SKM-1 treated with dmso at 0.1 percent for 144 hours (cell line): ENCODE measurements around the gene RPH3AL.
"Not testable (repeated sequence)": the region's sequence is repeated elsewhere in the genome, so short reads cannot be mapped to it uniquely, and the experiment has no call there.

Experiments
- DNase-seq: peaks from one replicate; lab custom pipeline; 2025; ENCODE audit not compliant: unreplicated experiment; lab: John Stamatoyannopoulos, UW

Gene RPH3AL

DNA sequence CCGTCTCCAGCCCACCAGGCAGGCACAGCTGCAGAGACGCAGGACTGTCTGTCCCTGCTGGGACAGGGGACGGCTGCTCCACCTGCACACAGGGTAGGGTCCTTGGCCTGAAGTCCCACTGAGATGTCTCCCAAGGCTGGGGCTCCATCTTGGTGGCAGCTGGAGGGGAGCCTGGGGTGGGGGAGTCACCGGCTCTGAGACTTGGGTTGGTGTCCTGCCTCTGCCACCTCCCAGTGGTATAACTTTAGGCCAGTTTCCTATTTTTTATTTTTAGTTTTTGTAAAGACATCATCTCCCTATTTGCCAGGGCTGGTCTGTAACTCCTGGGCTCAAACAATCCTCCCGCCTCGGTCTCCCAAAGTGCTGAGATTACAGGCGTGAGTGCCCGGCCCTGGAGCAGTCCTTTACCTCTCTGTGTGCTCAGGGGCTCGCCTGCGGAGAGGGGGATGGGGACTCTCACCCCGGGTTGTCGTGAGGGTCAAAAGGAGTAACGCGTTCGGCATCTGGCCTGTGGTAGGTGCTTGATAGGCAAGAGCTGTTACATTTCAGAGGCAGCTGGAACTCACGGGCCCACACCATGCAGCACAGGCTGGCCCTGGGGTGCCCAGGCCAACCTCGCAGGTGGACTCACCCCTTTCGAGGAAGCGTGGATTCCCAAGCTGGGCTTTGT lies 124.5 kb downstream of the RPH3AL start:
- DNase-seq = no peak

GRCh38 chr17:227078-227945 lies 125.3 kb downstream of the RPH3AL start:
- DNase-seq = no peak

GRCh38 chr17:226108-227077 lies 126.2 kb downstream of the RPH3AL start:
- no peak for DNase-seq

DNA sequence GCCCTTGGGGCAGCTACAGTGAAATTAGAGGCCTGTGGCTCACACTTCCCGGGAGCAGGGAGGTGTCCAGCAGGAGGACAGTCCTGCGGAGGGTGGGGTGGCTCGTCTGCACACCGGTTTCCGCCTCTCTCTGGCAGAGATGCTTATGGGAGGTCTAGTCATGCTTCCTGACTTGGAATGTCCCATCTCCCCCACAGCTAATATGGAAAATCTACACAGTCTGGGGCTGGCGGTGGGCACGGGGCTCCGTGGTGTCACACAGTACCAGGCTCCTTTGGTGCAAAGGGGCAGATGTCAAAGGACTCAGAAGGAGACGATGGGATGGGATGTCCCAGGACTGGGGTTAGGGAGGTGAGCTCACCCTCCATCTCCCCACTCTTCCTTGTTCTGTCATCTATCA lies 127.1 kb downstream of the RPH3AL start:
- DNase-seq = no peak

GRCh38 chr17:224576-224975 lies 128.0 kb downstream of the RPH3AL start:
- not testable (repeated sequence) for DNase-seq

DNA sequence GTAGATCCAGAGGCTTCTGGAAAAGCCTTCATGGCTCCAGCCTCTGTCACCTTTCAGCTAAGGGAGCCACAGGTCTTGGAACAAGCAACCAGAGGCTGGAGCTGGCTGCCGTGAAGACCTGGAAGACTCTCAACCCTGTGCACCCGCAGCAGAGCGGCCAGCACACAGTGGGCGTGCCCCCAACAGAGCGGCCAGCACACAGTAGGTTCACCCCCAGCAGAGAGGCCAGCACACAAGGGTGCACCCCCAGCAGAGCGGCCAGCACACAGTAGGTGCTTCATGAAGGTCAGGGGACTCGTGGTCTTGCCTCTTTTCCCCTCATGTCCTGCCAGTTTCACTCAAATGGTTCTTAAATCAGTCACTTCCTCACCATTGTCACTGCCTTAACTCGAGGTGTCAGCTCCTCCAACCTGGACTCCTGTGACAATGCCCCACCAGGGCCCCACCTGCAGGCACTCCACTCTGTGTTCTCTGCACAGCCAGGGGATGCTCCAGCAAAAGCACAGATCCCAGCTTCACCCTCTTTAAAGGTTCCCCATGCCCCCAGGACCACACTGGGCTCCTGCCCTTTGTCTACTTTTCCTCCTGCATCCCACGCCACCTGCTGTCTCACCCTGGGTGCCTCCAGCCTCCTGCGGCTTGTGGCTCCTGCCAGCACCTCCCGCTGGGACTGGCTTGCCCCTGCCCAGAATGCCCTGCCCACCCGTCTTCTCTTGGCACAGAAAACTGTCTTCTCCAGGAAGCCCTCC lies 128.7 kb downstream of the RPH3AL start:
- DNase-seq = no peak

DNA sequence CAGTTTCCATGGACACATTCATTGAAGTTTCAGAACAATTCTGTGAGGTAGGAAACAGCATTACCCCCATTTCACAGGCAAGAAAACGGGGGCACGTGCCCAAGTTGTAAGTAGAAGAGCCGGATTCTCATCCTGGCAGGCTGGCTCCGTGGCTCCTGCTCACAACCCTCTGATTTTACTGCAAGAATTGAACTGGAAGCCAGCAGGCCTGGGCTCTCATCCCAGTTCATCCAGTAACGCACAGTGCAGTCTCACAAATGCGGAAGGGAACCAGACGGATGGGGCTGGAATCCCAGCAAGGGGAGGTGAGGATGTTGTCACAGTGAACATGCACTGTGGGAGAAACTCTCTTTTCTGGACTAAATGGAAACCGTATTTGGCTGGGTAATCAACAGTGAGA lies 130.4 kb downstream of the RPH3AL start:
- DNase-seq = no peak

DNA sequence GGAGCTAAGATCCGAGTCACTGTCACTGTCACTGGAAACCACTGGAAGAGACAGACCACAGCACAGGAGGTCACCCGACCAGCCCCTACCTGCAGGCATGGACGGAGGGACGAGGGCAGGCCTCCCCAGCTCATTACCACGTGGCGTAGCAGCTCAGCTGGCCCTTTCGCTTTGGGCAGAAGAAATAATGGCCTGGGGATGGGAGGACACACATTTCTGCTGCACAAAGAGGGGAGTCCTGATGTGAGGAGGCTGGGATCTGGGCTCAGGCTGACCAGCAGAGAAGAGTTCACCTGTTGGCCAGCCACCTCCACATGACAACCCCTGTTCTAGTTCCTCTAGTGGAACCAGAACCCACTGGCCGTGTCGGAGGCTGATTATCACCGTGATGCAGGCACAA lies 132.9 kb downstream of the RPH3AL start:
- no peak for DNase-seq

GRCh38 chr17:218432-219110 lies 134.0 kb downstream of the RPH3AL start:
- no peak for DNase-seq

GRCh38 chr17:216625-217024 lies 136.0 kb downstream of the RPH3AL start:
- DNase-seq = no peak

DNA sequence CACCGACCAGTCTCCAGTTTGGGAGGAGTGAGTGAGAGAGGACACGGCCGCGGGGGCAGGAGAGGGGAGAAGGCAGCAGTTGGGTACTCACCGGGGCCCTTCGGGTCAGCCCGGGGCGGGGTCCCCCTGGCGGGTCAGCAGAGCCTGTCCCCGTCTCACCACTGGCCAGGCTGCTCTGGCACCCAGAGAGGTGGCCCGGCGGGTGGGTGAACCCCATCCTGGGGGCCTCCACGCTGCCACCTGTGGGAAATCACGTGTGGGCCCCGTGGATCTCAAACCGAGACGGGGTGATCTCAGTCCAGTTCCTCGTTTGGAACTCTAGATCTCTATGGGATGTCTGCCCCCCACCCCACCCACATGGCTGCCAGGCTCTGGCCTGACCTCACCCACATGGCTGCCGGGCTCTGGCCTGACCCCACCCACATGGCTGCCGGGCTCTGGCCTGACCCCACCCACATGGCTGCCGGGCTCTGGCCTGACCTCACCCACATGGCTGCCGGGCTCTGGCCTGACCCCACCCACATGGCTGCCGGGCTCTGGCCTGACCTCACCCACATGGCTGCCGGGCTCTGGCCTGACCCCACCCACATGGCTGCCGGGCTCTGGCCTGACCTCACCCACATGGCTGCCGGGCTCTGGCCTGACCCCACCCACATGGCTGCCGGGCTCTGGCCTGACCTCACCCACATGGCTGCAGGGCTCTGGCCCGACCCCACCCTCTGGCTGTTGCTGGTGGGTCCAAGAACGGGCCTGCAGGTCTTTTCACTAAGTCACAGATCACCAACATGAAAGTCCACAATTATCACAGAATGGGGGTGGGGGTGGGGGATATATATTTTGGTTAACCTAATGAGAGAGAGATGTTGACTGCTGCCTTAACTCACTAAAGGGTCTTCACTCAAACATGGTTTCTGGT lies 136.8 kb downstream of the RPH3AL start:
- not testable (repeated sequence) for DNase-seq

- no peak for DNase-seq
Observed at GRCh38 chr17:214881-215331, 137.7 kb downstream of the RPH3AL start.

DNA sequence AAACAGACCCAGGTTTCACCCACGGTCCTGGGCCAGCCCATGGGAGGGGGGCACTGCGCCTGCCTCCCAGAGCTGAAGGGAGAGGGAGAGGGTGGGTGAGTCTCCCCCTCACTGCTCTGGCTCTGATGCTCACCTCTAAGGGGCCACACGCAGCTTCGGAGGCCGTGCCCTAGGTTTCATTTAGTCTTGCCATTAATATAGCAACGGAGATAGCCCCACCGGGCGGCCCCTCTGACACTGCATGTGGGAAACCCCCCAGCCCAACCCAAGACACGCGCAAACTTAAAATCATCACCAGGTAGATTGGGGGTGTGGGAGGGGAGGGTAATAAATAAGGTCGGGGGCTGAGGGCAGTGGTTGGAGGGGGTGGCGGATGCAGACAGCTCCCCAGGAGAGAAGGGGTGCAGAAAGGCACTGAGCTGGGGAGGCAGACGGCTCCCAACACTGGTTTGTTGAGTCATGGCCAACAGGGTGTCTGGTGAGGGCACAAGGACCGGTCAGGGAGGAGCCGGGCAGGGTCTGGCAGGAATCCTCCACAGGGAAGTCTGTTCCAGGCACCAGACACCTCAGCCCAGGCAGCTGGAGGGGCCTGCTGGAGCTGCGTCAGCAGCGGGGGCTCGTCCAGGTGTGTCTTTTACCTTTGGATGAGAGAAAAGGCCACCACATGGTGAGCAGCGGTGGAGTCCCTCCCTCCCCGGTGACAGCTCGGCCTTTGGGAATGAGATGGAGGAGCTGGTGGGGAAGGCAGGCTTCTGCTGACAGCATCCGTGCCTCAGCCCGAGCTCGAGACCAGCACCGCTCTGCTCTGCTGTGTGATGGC lies 139.1 kb downstream of the RPH3AL start:
- no peak for DNase-seq

DNA sequence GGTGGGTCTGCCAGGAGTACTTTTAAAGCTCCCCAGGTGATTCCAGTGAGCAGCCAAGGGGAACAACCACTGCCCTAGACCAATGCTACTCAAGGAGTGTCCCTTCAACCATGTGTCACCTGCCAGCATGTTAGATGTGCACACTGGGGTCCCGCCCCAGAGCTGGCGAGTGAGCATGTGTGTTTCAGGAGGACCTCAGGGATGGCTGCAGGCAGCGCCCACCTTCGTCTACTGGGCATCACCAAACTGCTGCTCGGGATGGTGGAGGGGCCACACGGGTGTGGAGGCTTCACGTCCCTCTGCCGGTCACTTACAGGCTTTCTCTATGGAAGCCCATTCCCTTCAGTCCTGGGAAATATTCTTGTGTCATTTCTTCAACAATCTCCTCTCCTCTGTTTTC lies 142.2 kb downstream of the RPH3AL start:
- DNase-seq = no peak

DNA sequence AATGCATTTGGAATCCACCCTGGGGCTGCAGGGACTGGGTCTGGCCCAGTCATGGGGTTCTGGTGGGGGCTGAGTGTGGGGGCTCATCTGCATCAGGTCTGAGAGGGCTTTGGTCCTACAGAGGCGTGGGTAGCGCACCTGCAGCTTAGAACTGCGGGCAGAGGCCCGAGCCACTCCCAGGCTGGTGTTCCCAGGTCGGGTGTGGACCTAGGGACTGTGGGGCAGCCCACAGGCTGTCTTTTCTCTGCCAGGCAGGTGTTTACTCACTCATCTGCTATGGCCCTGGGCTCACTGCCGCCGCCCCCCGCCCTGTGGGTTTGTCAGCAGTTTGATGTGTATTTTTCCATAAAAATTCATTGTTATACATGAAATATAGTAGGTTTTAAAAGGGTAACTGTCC lies 144.2 kb downstream of the RPH3AL start:
- DNase-seq = no peak

GRCh38 chr17:207775-208174 lies 144.8 kb downstream of the RPH3AL start:
- no peak for DNase-seq

DNA sequence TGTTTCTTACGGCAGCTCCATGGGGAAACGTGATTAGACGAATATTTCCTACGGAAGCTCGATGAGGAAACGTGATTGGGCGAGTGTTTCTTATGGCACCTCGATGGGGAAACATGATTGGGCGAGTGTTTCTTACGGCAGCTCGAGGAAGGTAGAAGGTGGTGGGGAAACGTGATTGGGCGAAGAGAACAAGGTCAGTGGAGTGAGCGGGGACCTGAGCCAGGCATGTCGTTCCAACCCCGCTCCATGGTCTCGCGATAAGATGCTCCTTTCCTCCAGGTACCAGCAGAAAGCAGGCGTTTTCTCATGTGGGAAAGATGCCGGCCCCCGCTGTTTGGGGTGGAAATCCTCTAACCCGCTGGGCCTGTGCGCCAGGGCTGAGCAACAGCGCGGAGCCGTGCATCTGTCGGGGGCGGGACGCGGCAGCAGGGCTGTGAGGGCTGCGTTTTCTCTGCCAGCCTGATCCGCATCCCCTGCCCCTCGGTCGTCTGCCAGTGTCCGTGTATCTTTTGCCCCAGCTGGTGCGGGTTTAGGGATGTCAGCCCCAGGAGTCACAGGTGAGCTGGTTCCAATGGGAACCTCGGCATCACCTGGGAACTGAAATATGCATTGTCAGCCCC lies 145.6 kb downstream of the RPH3AL start:
- no peak for DNase-seq

GRCh38 chr17:206484-206883 lies 146.1 kb downstream of the RPH3AL start:
- DNase-seq = not testable (repeated sequence)
